Right lobe of liver (tissue), 6 donors: ENCODE data around the gene AP1B1. TPM values are rescaled to one million over a fixed set of nuclear protein-coding genes. Genes with fewer than 3 reads are reported as not detected.
"Not testable (repeated sequence)": the region's sequence is repeated elsewhere in the genome, so short reads cannot be mapped to it uniquely, and the experiment has no call there.

ENCODE experiments used
- ATAC-seq, 4 donors: fragments of 200-7000 bp; cut with Tn5 transposase; one replicate each; pipeline ENCODE4 v1.9.1; 2020; ENCODE audit warnings: mild to moderate bottlenecking in 4 of 4, moderate library complexity in 4 of 4
- DNase-seq, 3 donors: peaks; one replicate each; pipeline ENCODE4 v3.0.0-alpha.2; 2020
- H3K27ac ChIP-seq, 3 donors: fragments of 200-600 bp; one replicate each; pipeline ENCODE4 v1.8.0; 2022
- H3K27me3 ChIP-seq, 2 donors: fragments of 200-600 bp; one replicate each; pipeline ENCODE4 v1.8.0; 2022
- H3K36me3 ChIP-seq, 4 donors: fragments of 200-600 bp; sonication (generic) in 1 of 4; one replicate each; pipeline versions ENCODE4 v1.5.1 to v1.8.0; 2017 to 2022; ENCODE audit warnings: control low read depth in 1 of 4
- H3K4me1 ChIP-seq, 4 donors: fragments of 200-600 bp; sonication (generic) in 1 of 4; one replicate each; pipeline versions ENCODE4 v1.5.1 to v1.8.0; 2017 to 2022; ENCODE audit warnings: control low read depth in 1 of 4
- H3K4me3 ChIP-seq, 3 donors: fragments of 200-600 bp; one replicate each; pipeline ENCODE4 v1.8.0; 2022
- H3K9me3 ChIP-seq, 4 donors: fragments of 200-600 bp; sonication (generic) in 1 of 4; one replicate each; pipeline versions ENCODE4 v1.5.1 to v1.8.0; 2017 to 2022; ENCODE audit warnings: control low read depth in 1 of 4
- POLR2A ChIP-seq: fragments of 450-650 bp; IDR thresholded peaks from one replicate; pipeline ENCODE4 v1.6.1; 2017; ENCODE audit warnings: antibody characterized with exemption, mild to moderate bottlenecking
- WGBS: methylation state at CpG from one replicate; pipeline ENCODE4 v1.1.6; 2018; ENCODE audit warnings: low coverage, low lambda C conversion rate; ENCODE audit not compliant: insufficient coverage; ENCODE audit errors: missing lambda C conversion rate; 5-methylcytosine and 5-hydroxymethylcytosine counted together
- intact Hi-C, 2 donors: fragments of 100-400 bp; cut with DNase I; formaldehyde crosslinking; loops; one replicate each; pipeline versions ENCODE4 v1.11.2 to v1.14.1; 2022
- total RNA-seq, 6 experiments: library from RNA; depleted of rRNA in 2 of 6; stranded (reverse); fragments of >200 nt in 2 of 6; fragmentation: NEBNext Ultra II Directional in 3 of 6; extraction: Animal tissue kit (Norgen Biotek cat#: 25700) in 3 of 6; gene quantifications; one replicate each; pipeline versions ENCODE4 v1.1.0 to v1.2.4, GENCODE V29; 2016 to 2023
- TF ChIP-seq, protein P1 (sequence below), 4 donors: fragments of 200-600 bp in 3 of 4; fragments of 450-650 bp in 1 of 4; IDR thresholded peaks; one replicate each; pipeline versions ENCODE4 v1.5.1 to v1.8.0; 2016 to 2022; ENCODE audit warnings: antibody characterized with exemption in 4 of 4, mild to moderate bottlenecking in 2 of 4
- donor health status: DM: no; HTN: yes; CAD: no.
- donor health status: DM: no; HTN: no; CAD: no.
- donor health status: DM: no; HTN: no; CAD: no.
- donor health status: DM: no; HTN: yes; CAD: no.
- donor health status: DM: no; HTN: yes; CAD: no.

AP1B1 gene
- total RNA-seq, 6 experiments from 2014 or later: 35.7 to 63.2 (median 44.4) TPM

DNA sequence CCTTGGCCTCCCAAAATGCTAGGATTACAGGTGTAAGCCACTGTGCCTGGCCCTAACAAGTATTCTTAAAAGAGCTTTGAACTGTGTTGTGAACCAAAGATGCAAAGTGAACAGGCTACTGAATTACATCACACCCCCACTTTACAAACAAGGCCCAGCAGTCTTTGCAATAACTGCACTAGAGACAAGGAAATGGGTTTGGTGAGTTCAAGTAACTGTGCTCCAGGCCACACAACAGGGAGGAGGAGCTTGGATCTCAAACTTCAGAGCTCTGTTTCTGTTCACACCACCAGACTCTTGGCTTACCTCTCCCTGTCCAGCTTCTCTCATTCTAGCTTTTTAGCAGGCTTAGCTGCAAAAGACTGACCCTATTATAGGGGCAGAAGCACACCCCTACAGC is 42.4 kb downstream of the AP1B1 start:
- DNase-seq (no peak), ATAC-seq (peak in 2 of 4 donors; percentile 4 to 21)
- Histone ChIP-seq H3K4me1 (peaks cover 0 to 46% (median 1%) of the 10 kb centered on the region in 4 donors), H3K27ac (peak overlapping the region in 1 of 3 donors; percentile 69), H3K27me3 (no peaks in the 10 kb centered on the region), H3K4me3 (no peak overlapping the region), H3K9me3 (no peaks in the 10 kb centered on the region), H3K36me3 (peaks cover 4 to 46% (median 19%) of the 10 kb centered on the region in 4 donors)
- no peak for TF ChIP-seq POLR2A
- TF ChIP-seq, protein P1, sequence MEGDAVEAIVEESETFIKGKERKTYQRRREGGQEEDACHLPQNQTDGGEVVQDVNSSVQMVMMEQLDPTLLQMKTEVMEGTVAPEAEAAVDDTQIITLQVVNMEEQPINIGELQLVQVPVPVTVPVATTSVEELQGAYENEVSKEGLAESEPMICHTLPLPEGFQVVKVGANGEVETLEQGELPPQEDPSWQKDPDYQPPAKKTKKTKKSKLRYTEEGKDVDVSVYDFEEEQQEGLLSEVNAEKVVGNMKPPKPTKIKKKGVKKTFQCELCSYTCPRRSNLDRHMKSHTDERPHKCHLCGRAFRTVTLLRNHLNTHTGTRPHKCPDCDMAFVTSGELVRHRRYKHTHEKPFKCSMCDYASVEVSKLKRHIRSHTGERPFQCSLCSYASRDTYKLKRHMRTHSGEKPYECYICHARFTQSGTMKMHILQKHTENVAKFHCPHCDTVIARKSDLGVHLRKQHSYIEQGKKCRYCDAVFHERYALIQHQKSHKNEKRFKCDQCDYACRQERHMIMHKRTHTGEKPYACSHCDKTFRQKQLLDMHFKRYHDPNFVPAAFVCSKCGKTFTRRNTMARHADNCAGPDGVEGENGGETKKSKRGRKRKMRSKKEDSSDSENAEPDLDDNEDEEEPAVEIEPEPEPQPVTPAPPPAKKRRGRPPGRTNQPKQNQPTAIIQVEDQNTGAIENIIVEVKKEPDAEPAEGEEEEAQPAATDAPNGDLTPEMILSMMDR (IDR thresholded peaks at IDR 0.05): no peak
- intact Hi-C loops: no loop called here

DNA sequence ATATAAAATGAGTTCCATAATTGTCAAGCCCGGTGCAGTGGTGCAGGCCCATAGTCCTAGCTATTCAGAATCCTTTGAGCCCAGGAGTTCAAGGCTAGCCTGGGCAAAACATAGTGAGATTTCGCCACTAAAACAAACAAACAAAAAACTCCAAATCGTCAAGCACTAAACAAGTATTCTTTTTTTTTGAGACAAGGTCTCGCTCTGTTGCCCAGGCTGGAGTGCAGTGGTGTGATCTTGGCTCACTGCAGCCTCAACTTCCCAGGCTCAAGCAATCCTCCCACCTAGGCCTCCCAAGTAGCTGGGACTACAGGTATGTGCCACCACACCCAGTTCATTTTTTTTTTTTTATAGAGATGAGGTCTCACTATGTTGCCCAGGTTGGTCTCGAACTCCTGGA is 43.5 kb downstream of the AP1B1 start:
- H3K9me3 ChIP-seq, H3K27me3 ChIP-seq, intact Hi-C loops, DNase-seq, H3K4me3 ChIP-seq: not testable (repeated sequence)
- Histone ChIP-seq H3K36me3 (peaks cover 4 to 52% (median 25%) of the 10 kb centered on the region in 4 donors), H3K4me1 (peaks cover 0 to 42% (median 0%) of the 10 kb centered on the region in 4 donors), H3K27ac (peak overlapping the region in 1 of 3 donors; percentile 44)
- peak in 3 of 4 donors; percentile 9 to 39 (median 37) for ATAC-seq
- WGBS: 49% methylated on average over 5 of the region's 5 CpGs

DNA sequence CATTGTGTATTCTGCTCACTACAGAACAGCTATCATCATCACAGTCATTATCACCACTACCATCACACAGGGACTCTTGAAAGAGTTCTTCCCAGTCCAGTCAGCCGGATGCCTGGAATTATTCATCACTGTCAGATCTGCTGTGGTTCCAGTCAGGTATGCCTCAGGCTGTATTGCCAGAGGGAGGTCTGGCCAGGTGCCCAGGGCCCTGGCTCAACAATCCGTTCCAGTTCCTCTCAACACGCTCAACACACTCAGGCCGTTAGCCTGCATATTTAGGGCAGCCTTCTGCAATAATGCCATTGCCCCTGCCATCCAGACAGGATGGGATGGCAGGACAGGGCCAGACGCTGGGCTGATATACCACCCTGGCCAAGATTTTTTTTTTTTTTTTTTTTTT is 44.2 kb downstream of the AP1B1 start:
- Histone ChIP-seq H3K36me3 (peaks cover 4 to 47% (median 21%) of the 10 kb centered on the region in 4 donors), H3K27me3 (no peaks in the 10 kb centered on the region), H3K9me3 (no peaks in the 10 kb centered on the region), H3K4me3 (no peak overlapping the region), H3K4me1 (peaks cover 0 to 42% (median 0%) of the 10 kb centered on the region in 4 donors), H3K27ac (peak overlapping the region in 1 of 3 donors; percentile 44)
- TF ChIP-seq, protein P1 (IDR thresholded peaks at IDR 0.05): no peak
- TF ChIP-seq POLR2A: no peak
- 8% methylated on average over 4 of the region's 5 CpGs for WGBS
- intact Hi-C loops: no loop called here
- peak; percentile 84 to 92 (median 89) for DNase-seq
- ATAC-seq: peak; percentile 80 to 89 (median 84)

DNA sequence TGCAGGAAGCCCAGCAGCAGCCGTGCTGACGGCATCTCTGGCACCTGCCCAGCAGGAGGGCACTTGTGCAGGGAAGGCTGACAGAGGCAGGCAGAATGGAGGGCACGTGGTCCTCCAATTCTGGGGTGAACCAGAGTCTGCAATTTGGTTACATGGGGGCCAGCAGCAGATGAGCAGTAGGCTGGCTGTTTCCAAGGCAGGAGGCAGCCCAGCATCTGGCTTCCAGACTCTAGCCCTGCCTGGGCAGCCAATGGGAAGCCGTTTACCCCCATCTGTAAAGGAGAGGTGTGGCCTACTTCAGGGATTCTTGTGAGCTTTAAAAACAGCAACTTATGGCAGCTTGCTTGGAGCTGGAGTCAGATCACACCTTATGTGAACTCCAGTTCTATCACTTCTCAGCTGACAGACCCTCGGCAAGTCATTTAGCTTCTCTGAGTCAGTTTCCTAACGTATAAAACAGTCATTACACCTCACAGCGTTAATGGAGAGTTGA is 45.0 kb downstream of the AP1B1 start:
- H3K36me3 ChIP-seq: peaks cover 8 to 47% (median 19%) of the 10 kb centered on the region in 4 donors
- H3K4me1 ChIP-seq: peaks cover 0 to 45% (median 0%) of the 10 kb centered on the region in 4 donors
- H3K27me3 ChIP-seq: no peaks in the 10 kb centered on the region
- peak in 1 of 4 donors; percentile 4 for ATAC-seq
- TF ChIP-seq, protein P1 (IDR thresholded peaks at IDR 0.05): no peak
- no peak for TF ChIP-seq POLR2A
- 79% methylated on average over 4 of the region's 7 CpGs for WGBS
- no peak overlapping the region for H3K27ac ChIP-seq
- intact Hi-C loops: no loop called here
- no peaks in the 10 kb centered on the region for H3K9me3 ChIP-seq
- no peak for DNase-seq
- H3K4me3 ChIP-seq: no peak overlapping the region

DNA sequence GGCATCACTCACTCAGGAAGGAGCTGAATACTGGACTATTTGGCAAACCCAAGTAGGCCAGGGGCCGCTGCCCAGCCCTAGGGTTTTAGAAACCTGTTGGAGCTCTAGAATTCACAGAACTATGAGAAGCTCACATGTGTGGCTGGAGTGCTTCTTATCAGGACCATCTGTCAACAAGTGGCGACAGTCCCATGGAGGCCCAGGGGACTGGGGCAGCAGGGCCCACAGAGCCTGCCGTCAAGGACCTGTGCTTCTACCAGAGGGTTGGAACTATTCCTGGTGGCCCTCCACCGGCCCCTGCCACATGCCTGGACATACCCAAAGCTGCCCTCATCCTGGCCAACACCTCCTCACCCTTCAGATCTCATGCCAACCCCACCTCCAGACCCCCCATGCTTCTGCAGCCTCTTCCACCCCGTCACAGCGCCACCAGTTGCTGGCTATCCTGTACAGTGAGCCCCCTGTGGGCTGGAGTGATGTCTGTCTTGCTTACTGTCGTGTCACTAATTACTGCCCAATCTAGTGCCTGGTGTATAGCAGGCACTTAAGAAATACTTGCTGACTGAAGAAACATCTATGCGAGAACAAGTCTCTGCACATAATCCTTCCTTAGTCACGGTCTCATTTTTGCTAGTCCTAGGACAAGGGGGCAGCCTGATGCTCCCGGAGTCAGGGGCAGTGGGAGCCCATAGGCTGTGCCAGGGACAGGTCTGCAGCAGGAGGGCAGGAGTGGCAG is 45.6 kb downstream of the AP1B1 start:
- ATAC-seq (no peak), DNase-seq (no peak)
- H3K27me3 ChIP-seq: no peaks in the 10 kb centered on the region
- TF ChIP-seq POLR2A: no peak
- TF ChIP-seq, protein P1 (IDR thresholded peaks at IDR 0.05): no peak
- peaks cover 9 to 44% (median 19%) of the 10 kb centered on the region in 4 donors for H3K36me3 ChIP-seq
- WGBS: 94% methylated on average over 6 of the region's 10 CpGs
- no peak overlapping the region for H3K4me3 ChIP-seq
- H3K4me1 ChIP-seq: peaks cover 0 to 48% (median 3%) of the 10 kb centered on the region in 4 donors
- no peaks in the 10 kb centered on the region for H3K9me3 ChIP-seq
- intact Hi-C loops: no loop called here
- H3K27ac ChIP-seq: no peak overlapping the region
